Measurements from ENCODE around the gene CRYGB.

DNA sequence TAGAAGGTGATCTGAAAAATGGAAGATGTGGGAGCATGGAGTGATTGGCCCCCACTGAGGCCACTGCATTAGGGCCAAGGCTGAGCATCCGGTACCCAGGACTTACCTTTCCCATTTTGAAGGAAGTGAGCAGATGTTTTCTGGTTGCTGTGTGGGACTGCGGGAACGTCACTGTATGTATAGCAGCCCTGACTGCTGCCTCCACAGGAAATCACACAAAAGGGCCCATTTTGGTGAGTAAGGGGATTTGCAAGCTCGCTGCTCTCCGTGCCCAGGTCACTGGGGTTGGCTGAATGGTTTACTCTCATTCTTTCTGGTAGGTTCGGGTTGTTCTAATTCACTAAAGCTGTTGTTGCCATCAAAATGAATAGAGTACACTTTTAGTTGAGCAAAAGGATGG, at the start of gene CRYGB:
- TF ChIP-seq POLR2AphosphoS5 (IDR thresholded peaks at IDR 0.05): no peak
- TF ChIP-seq, protein P1, sequence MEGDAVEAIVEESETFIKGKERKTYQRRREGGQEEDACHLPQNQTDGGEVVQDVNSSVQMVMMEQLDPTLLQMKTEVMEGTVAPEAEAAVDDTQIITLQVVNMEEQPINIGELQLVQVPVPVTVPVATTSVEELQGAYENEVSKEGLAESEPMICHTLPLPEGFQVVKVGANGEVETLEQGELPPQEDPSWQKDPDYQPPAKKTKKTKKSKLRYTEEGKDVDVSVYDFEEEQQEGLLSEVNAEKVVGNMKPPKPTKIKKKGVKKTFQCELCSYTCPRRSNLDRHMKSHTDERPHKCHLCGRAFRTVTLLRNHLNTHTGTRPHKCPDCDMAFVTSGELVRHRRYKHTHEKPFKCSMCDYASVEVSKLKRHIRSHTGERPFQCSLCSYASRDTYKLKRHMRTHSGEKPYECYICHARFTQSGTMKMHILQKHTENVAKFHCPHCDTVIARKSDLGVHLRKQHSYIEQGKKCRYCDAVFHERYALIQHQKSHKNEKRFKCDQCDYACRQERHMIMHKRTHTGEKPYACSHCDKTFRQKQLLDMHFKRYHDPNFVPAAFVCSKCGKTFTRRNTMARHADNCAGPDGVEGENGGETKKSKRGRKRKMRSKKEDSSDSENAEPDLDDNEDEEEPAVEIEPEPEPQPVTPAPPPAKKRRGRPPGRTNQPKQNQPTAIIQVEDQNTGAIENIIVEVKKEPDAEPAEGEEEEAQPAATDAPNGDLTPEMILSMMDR (IDR thresholded peaks at IDR 0.05): no peak
